Vagina (tissue), 2 donors: Measurements from ENCODE around the gene SPOCK1.

ENCODE experiments used
- CTCF ChIP-seq, 3 experiments: fragments of 450-650 bp in 2 of 3; fragments of 200-600 bp in 1 of 3; sonication (generic) in 1 of 3; IDR thresholded peaks; one replicate each; pipeline ENCODE4 v1.5.1; 2017 to 2019; ENCODE audit warnings: antibody characterized with exemption in 3 of 3, mild to moderate bottlenecking in 2 of 3, moderate library complexity in 2 of 3
- POLR2A ChIP-seq, 2 donors: fragments of 450-650 bp; IDR thresholded peaks; one replicate each; pipeline ENCODE4 v1.6.1; 2017; ENCODE audit warnings: antibody characterized with exemption in 2 of 2, mild to moderate bottlenecking in 2 of 2, moderate library complexity in 2 of 2
- POLR2AphosphoS5 ChIP-seq, 2 donors: sonication (generic); formaldehyde crosslinking; IDR thresholded peaks; one replicate each; pipeline ENCODE4 v1.9.0; 2017; ENCODE audit warnings: antibody characterized with exemption in 2 of 2, mild to moderate bottlenecking in 2 of 2, low read depth in 1 of 2; ENCODE audit not compliant: insufficient read depth in 1 of 2

GRCh38 chr5:137119321-137119720 lies 379.8 kb downstream of the SPOCK1 start:
- TF ChIP-seq POLR2A (IDR thresholded peaks at IDR 0.05) = no peak
- TF ChIP-seq CTCF (IDR thresholded peaks at IDR 0.05) = no peak
- TF ChIP-seq POLR2AphosphoS5 (IDR thresholded peaks at IDR 0.05; ENCODE audit: insufficient read depth in 1 of 2, low read depth in 1 of 2) = no peak
